ENCODE measurements around the gene BCL2L12.

GRCh38 chr19:49664171-49665035, 1.3 kb upstream of the BCL2L12 start:
- no peak for TF ChIP-seq GATA2 (IDR thresholded peaks at IDR 0.05; ENCODE audit: low read depth, low read length)
- TF ChIP-seq GATA3 (IDR thresholded peaks at IDR 0.05; ENCODE audit: low read depth, low read length): no peak
